Measurements from ENCODE around the gene ATP5F1D. TPM values are rescaled to one million over a fixed set of nuclear protein-coding genes. Genes with fewer than 3 reads are reported as not detected.

The ATP5F1D gene
- total and polyA plus RNA-seq, 2 of the 13 experiments (the other 11 are each of a cell fraction or from before 2014, with no cell fraction given) = 39.4 to 78.7 TPM

DNA sequence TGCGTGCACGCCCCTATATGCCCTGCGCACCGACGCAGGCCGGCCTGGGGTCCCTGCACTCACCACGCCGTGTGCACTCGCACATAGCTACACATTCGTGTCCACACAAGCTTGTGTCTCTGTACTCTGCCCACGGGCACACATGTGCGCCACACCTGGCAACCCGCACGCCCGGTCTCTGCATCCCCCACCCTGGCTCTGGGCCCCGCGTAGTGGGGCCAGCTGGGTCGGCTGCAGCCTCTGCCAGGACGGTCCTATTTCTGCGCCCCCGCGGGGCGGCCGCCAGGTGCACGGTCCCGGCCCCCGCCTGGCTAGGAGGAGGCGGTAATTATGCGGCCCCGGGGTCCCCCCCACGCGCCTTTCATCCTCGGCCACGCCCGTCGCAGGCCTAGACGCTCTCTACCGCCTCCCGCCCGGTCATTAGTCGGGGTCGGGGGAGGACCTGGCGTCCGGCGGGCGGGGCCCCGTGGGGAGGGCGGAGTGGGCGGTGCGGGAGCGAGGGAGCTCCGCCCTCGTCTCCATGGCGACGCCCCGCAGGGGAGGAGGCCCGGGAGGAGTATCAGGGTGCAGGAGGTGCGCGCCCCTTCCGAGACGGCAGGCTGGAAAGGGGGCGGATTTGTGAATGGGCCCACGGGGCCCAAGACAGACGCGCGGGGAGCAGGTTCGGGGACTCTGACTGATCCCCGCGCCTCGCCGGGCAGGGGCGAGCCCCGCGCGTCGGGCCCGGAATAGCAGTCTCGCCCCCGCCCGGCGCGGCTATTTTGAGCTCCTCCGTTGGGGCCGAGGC, 24.8 kb downstream of the ATP5F1D start (continued):
- TF ChIP-seq TBX2 (CRISPR knock-in tag; IDR thresholded peaks at IDR 0.05; ENCODE audit: borderline replicate concordance) (peak; percentile 64), CREB1 (IDR thresholded peaks at IDR 0.05) (no peak), CREB1 (CRISPR knock-in tag; IDR thresholded peaks at IDR 0.05) (no peak), NFYC (CRISPR knock-in tag; IDR thresholded peaks at IDR 0.05) (peak; percentile 21; the same call in 1 of the 2 replicates), KLF6 (CRISPR knock-in tag; IDR thresholded peaks at IDR 0.05) (peak; percentile 25; the same call in 1 of the 2 replicates), ZNF777 (CRISPR knock-in tag; IDR thresholded peaks at IDR 0.05) (peak; percentile 62; the same call in 1 of the 2 replicates), BRCA1 (CRISPR knock-in tag; IDR thresholded peaks at IDR 0.05) (no peak), ZFP36 (IDR thresholded peaks at IDR 0.05; ENCODE audit: borderline replicate concordance, low read depth, low read length, partially characterized antibody) (no peak), ZFP1 (CRISPR knock-in tag; IDR thresholded peaks at IDR 0.05) (no peak), ZNF800 (CRISPR knock-in tag; IDR thresholded peaks at IDR 0.05) (no peak), GZF1 (CRISPR knock-in tag; IDR thresholded peaks at IDR 0.05) (peak; percentile 64; the same call in 1 of the 2 replicates), SALL1 (CRISPR knock-in tag; IDR thresholded peaks at IDR 0.05) (peak; percentile 49; the same call in 1 of the 2 replicates), PHF8 (CRISPR knock-in tag; IDR thresholded peaks at IDR 0.05) (no peak; the same call in 1 of the 2 replicates), TOPORS (CRISPR knock-in tag; IDR thresholded peaks at IDR 0.05) (0 out of 2 replicates have a peak, but pooled peaks have one; percentile 15), CBFB (CRISPR knock-in tag; IDR thresholded peaks at IDR 0.05) (0 out of 2 replicates have a peak, but pooled peaks have one; percentile 10), PPARG (CRISPR knock-in tag; conservative IDR thresholded peaks at IDR 0.05) (0 out of 2 replicates have a peak, but pooled peaks have one; percentile 36), ZNF749 (CRISPR knock-in tag; IDR thresholded peaks at IDR 0.05; ENCODE audit: borderline replicate concordance) (peak; percentile 77; the same call in 1 of the 2 replicates), HNRNPLL (IDR thresholded peaks at IDR 0.05; ENCODE audit: low read depth, low read length, poor library complexity, severe bottlenecking) (peak; percentile 65)
- TF ChIP-seq, protein P1, sequence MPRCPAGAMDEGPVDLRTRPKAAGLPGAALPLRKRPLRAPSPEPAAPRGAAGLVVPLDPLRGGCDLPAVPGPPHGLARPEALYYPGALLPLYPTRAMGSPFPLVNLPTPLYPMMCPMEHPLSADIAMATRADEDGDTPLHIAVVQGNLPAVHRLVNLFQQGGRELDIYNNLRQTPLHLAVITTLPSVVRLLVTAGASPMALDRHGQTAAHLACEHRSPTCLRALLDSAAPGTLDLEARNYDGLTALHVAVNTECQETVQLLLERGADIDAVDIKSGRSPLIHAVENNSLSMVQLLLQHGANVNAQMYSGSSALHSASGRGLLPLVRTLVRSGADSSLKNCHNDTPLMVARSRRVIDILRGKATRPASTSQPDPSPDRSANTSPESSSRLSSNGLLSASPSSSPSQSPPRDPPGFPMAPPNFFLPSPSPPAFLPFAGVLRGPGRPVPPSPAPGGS (CRISPR knock-in tag; IDR thresholded peaks at IDR 0.05) = peak; percentile 68; the same call in 1 of the 2 replicates
- TF ChIP-seq, protein P2, sequence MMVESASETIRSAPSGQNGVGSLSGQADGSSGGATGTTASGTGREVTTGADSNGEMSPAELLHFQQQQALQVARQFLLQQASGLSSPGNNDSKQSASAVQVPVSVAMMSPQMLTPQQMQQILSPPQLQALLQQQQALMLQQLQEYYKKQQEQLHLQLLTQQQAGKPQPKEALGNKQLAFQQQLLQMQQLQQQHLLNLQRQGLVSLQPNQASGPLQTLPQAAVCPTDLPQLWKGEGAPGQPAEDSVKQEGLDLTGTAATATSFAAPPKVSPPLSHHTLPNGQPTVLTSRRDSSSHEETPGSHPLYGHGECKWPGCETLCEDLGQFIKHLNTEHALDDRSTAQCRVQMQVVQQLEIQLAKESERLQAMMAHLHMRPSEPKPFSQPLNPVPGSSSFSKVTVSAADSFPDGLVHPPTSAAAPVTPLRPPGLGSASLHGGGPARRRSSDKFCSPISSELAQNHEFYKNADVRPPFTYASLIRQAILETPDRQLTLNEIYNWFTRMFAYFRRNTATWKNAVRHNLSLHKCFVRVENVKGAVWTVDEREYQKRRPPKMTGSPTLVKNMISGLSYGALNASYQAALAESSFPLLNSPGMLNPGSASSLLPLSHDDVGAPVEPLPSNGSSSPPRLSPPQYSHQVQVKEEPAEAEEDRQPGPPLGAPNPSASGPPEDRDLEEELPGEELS (CRISPR knock-in tag; IDR thresholded peaks at IDR 0.05) = peak; percentile 74
- TF ChIP-seq, protein P3, sequence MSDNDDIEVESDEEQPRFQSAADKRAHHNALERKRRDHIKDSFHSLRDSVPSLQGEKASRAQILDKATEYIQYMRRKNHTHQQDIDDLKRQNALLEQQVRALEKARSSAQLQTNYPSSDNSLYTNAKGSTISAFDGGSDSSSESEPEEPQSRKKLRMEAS (IDR thresholded peaks at IDR 0.05) = peak; percentile 70
- TF ChIP-seq, protein P4, sequence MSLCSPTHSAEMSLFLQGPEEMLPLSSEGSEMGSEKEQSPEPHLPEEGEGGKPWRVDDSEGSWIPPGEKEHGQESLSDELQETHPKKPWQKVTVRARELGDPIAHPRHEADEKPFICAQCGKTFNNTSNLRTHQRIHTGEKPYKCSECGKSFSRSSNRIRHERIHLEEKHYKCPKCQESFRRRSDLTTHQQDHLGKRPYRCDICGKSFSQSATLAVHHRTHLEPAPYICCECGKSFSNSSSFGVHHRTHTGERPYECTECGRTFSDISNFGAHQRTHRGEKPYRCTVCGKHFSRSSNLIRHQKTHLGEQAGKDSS (CRISPR knock-in tag; IDR thresholded peaks at IDR 0.05; ENCODE audit: borderline replicate concordance, low read depth) = peak; percentile 77; the same call in 1 of the 2 replicates
- TF ChIP-seq, protein P5, sequence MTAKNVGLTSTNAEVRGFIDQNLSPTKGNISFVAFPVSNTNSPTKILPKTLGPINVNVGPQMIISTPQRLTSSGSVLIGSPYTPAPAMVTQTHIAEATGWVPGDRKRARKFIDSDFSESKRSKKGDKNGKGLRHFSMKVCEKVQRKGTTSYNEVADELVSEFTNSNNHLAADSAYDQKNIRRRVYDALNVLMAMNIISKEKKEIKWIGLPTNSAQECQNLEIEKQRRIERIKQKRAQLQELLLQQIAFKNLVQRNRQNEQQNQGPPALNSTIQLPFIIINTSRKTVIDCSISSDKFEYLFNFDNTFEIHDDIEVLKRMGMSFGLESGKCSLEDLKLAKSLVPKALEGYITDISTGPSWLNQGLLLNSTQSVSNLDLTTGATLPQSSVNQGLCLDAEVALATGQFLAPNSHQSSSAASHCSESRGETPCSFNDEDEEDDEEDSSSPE (CRISPR knock-in tag; IDR thresholded peaks at IDR 0.05) = peak; percentile 28

Measured in HepG2 (cell line).